CD4-positive, alpha-beta T cell (primary cell): Measurements from ENCODE around the gene C2orf42. TPM values are rescaled to one million over a fixed set of nuclear protein-coding genes. Genes with fewer than 3 reads are reported as not detected.
A peak's percentile ranks its signal among the peaks of the same experiment; 100 is the strongest.

Source experiments
- ATAC-seq: fragments of 200-7000 bp; cut with Tn5 transposase; one replicate; pipeline ENCODE4 v1.10.0; 2022; ENCODE audit warnings: mild to moderate bottlenecking; ENCODE audit not compliant: poor library complexity
- CTCF ChIA-PET: fragments of 350-600 bp; sonication (Branson Sonifier 250); formaldehyde crosslinking; loops from one replicate; lab custom pipeline; 2021; ENCODE audit warnings: antibody characterized with exemption, inconsistent platforms; lab: Charles Lee
- POLR2A ChIA-PET: fragments of 350-600 bp; sonication (Branson Sonifier 250); formaldehyde crosslinking; loops from one replicate; lab custom pipeline; 2021; ENCODE audit warnings: antibody characterized with exemption, inconsistent platforms; lab: Charles Lee
- DNase-seq, 14 experiments: peaks; one replicate each; pipeline ENCODE4 v3.0.0-alpha.2; 2013 to 2020; ENCODE audit warnings: mixed read lengths in 2 of 14
- H3K27ac ChIP-seq, 2 donors: one replicate each; pipeline versions ENCODE4 v1.5.1 to v1.7.0; 2013; ENCODE audit warnings: low read length in 2 of 2, low read depth in 1 of 2, mild to moderate bottlenecking in 1 of 2
- H3K27me3 ChIP-seq, 2 experiments: 1 replicate in 1 of 2; 2 replicates in 1 of 2; pipeline versions ENCODE4 v1.6.1 to v1.7.0; 2013; ENCODE audit warnings: low read length in 2 of 2, control low read depth in 1 of 2, mild to moderate bottlenecking in 1 of 2, moderate library complexity in 1 of 2; ENCODE audit not compliant: insufficient read depth in 2 of 2, control insufficient read depth in 1 of 2
- H3K36me3 ChIP-seq: one replicate; pipeline ENCODE4 v1.6.1; 2013; ENCODE audit warnings: low read length, control low read depth; ENCODE audit not compliant: insufficient read depth
- H3K4me1 ChIP-seq: one replicate; pipeline ENCODE4 v1.6.1; 2013; ENCODE audit warnings: low read length, control low read depth; ENCODE audit not compliant: insufficient read depth
- H3K4me3 ChIP-seq: one replicate; pipeline ENCODE4 v1.5.1; 2013; ENCODE audit warnings: mild to moderate bottlenecking, low read length, moderate library complexity
- H3K9me3 ChIP-seq, 2 experiments: 1 replicate in 1 of 2; 2 replicates in 1 of 2; pipeline versions ENCODE4 v1.6.1 to v1.7.0; 2013; ENCODE audit warnings: low read length in 2 of 2, mild to moderate bottlenecking in 2 of 2, control low read depth in 1 of 2, moderate library complexity in 1 of 2; ENCODE audit not compliant: control insufficient read depth in 1 of 2, insufficient read depth in 1 of 2
- H3K27ac Mint-ChIP-seq: one replicate; pipeline ENCODE4 v1.8.0; 2020; ENCODE audit warnings: mixed read lengths
- H3K27me3 Mint-ChIP-seq: one replicate; pipeline ENCODE4 v1.8.0; 2021; ENCODE audit warnings: mixed read lengths
- H3K36me3 Mint-ChIP-seq: one replicate; pipeline ENCODE4 v1.8.0; 2021; ENCODE audit warnings: low read depth, mixed read lengths
- H3K4me1 Mint-ChIP-seq: one replicate; pipeline ENCODE4 v1.8.0; 2021; ENCODE audit warnings: low read depth, mixed read lengths
- H3K4me3 Mint-ChIP-seq: one replicate; pipeline ENCODE4 v1.8.0; 2020; ENCODE audit warnings: mild to moderate bottlenecking, mixed read lengths
- H3K9me3 Mint-ChIP-seq: one replicate; pipeline ENCODE4 v1.8.0; 2020; ENCODE audit warnings: mixed read lengths
- intact Hi-C, 2 experiments: fragments of 100-400 bp; cut with DNase I in 1 of 2; cut with micrococcal nuclease in 1 of 2; formaldehyde crosslinking; loops; one replicate each; pipeline versions ENCODE4 v1.15.1 to v1.9.0; 2023 to 2025; cut with DNase I, micrococcal nuclease
- total RNA-seq, 174 experiments: library from RNA in 2 of 174; stranded (reverse) in 2 of 174; gene quantifications; one replicate each; pipeline ENCODE4 v1.2.3 and lab custom pipeline; 2021 to 2026
- TF ChIP-seq, protein P1 (sequence below): fragments of 200-600 bp; IDR thresholded peaks from one replicate; pipeline ENCODE4 v1.8.0; 2022; ENCODE audit warnings: antibody characterized with exemption, mild to moderate bottlenecking

C2orf42 gene
- total RNA-seq, 2 experiments from 2014 or later: 16.9 to 18.4 TPM

- Histone ChIP-seq H3K4me1 (no peaks in the 10 kb centered on the region), H3K9me3 (no peaks in the 10 kb centered on the region), H3K36me3 (peaks cover 47% of the 10 kb centered on the region), H3K27ac (no peak overlapping the region), H3K27me3 (no peaks in the 10 kb centered on the region), H3K4me3 (no peak overlapping the region)
- Mint-ChIP-seq H3K27me3 (no peaks in the 10 kb centered on the region), H3K36me3 (peaks cover 58% of the 10 kb centered on the region), H3K9me3 (no peaks in the 10 kb centered on the region), H3K27ac (no peak overlapping the region), H3K4me1 (peaks cover 16% of the 10 kb centered on the region), H3K4me3 (no peak overlapping the region)
- TF ChIP-seq, protein P1, sequence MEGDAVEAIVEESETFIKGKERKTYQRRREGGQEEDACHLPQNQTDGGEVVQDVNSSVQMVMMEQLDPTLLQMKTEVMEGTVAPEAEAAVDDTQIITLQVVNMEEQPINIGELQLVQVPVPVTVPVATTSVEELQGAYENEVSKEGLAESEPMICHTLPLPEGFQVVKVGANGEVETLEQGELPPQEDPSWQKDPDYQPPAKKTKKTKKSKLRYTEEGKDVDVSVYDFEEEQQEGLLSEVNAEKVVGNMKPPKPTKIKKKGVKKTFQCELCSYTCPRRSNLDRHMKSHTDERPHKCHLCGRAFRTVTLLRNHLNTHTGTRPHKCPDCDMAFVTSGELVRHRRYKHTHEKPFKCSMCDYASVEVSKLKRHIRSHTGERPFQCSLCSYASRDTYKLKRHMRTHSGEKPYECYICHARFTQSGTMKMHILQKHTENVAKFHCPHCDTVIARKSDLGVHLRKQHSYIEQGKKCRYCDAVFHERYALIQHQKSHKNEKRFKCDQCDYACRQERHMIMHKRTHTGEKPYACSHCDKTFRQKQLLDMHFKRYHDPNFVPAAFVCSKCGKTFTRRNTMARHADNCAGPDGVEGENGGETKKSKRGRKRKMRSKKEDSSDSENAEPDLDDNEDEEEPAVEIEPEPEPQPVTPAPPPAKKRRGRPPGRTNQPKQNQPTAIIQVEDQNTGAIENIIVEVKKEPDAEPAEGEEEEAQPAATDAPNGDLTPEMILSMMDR: no peak
- DNase-seq (no peak), ATAC-seq (no peak)
- POLR2A ChIA-PET: interaction anchor here (0.6 to 0.9 kb wide), 2 partner anchors 21 to 163 kb away, joined by 3 to 4 read pairs; no protein-coding TSS in a partner anchor
- CTCF ChIA-PET: interaction anchor here (0.6 kb wide), 1 partner anchor 453 kb away, joined by 3 read pairs; no protein-coding TSS in a partner anchor
- intact Hi-C loops: no loop called here
Measured at GRCh38 chr2:70212298-70212932, 21.6 kb upstream of the C2orf42 start.

GRCh38 chr2:70211595-70211994 lies 20.8 kb upstream of the C2orf42 start:
- intact Hi-C loops: no loop called here
- Mint-ChIP-seq H3K36me3 (peaks cover 53% of the 10 kb centered on the region), H3K4me1 (peaks cover 16% of the 10 kb centered on the region), H3K27ac (peak overlapping the region; percentile 74), H3K27me3 (no peaks in the 10 kb centered on the region), H3K4me3 (no peak overlapping the region), H3K9me3 (no peaks in the 10 kb centered on the region)
- no peak for DNase-seq
- TF ChIP-seq, protein P1: no peak
- Histone ChIP-seq H3K27me3 (no peaks in the 10 kb centered on the region), H3K36me3 (peaks cover 42% of the 10 kb centered on the region), H3K4me3 (no peak overlapping the region), H3K27ac (no peak overlapping the region), H3K9me3 (no peaks in the 10 kb centered on the region), H3K4me1 (no peaks in the 10 kb centered on the region)
- no peak for ATAC-seq
- ChIA-PET POLR2A (interaction anchor here (0.6 to 1.8 kb wide), 2 partner anchors 21 to 162 kb away, joined by 4 to 6 read pairs; partner anchors contain the start of gene C2orf42), CTCF (interaction anchor here (0.8 to 1.0 kb wide), 2 partner anchors 14 to 47 kb away, joined by 3 read pairs; no protein-coding TSS in a partner anchor)

DNA sequence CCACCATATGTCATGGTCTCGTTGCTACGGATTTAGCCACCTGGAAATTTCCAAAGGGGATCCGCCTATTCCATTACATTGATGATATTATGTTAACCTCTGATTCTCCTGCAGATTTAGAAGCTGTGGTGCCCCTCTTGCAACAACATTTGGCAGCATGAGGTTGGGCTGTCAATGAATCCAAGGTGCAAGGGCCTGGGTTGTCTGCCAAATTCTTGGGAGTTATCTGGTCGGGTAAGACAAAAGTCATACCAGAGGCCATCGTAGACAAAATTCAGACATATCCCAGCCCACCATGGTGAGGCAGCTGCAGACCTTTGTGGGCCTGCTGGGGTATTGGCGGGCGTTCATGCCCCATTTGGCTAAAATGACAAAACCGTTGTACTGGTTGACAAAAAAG lies 13.6 kb upstream of the C2orf42 start:
- H3K9me3 Mint-ChIP-seq: no peaks in the 10 kb centered on the region
- ATAC-seq (no peak), DNase-seq (no peak)
- H3K4me3 Mint-ChIP-seq: no peak overlapping the region
- Histone ChIP-seq H3K4me3 (no peak overlapping the region), H3K4me1 (no peaks in the 10 kb centered on the region), H3K9me3 (no peaks in the 10 kb centered on the region), H3K27me3 (no peaks in the 10 kb centered on the region), H3K27ac (no peak overlapping the region), H3K36me3 (peaks cover 5% of the 10 kb centered on the region)
- ChIA-PET POLR2A (interaction anchor here (0.8 kb wide), 1 partner anchor 13 kb away, joined by 3 read pairs; the partner anchor contains the start of gene C2orf42), CTCF (no interaction called here)
- TF ChIP-seq, protein P1: no peak
- no peak overlapping the region for H3K27ac Mint-ChIP-seq
- peaks cover under 1% of the 10 kb centered on the region for H3K4me1 Mint-ChIP-seq
- no peaks in the 10 kb centered on the region for H3K27me3 Mint-ChIP-seq
- no peaks in the 10 kb centered on the region for H3K36me3 Mint-ChIP-seq
- intact Hi-C loops: no loop called here
